ENCODE measurements around the gene KY.

Gene KY

GRCh38 chr3:134642445-134643149, 8.2 kb downstream of the KY start:
- DNase-seq: no peak

GRCh38 chr3:134641671-134642300, 9.0 kb downstream of the KY start:
- no peak for DNase-seq

GRCh38 chr3:134640872-134641470, 9.9 kb downstream of the KY start:
- peak; percentile 41 for DNase-seq

DNA sequence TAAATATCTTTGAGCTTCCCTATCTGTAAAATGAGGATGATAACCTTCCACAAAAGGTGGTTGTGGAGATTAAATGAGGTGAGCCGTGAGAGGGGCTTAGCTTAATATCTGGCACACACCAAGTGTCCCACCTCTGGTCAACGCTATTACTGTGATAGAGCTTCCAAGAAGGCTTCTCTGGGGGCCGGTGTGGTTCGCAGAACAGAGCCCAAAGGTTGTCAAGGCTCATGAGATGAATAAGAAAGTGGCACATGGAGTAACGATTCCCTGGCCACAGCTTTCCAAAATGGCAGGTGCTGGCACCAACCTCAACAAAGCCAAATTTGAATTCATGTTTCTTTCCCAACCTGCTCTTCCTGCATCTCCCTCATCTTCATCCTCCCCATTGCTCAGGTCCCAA, 10.4 kb downstream of the KY start:
- DNase-seq: no peak

GRCh38 chr3:134638385-134639030, 12.3 kb downstream of the KY start:
- no peak for DNase-seq

DNA sequence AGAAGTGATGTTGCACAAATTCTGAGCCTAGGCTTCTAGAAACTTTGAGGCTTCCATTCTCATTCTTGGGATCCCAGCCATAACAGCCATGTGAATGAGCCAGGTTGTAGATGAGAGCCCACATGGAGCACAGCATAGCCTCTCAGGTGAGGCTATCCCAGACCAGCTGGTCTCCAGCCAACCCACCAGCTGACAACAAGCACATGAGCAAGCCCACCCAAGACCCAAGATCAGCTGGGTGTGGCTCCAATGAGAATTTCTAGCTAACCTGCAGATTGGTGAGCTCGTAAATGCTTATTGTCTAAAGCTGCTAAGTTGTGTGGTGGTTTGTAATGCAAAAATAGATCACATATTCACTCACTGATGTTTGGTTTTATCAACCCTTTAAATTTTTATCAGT, 14.4 kb downstream of the KY start:
- DNase-seq: no peak

- DNase-seq: no peak
Observed at GRCh38 chr3:134630506-134630905, 20.3 kb downstream of the KY start.

DNA sequence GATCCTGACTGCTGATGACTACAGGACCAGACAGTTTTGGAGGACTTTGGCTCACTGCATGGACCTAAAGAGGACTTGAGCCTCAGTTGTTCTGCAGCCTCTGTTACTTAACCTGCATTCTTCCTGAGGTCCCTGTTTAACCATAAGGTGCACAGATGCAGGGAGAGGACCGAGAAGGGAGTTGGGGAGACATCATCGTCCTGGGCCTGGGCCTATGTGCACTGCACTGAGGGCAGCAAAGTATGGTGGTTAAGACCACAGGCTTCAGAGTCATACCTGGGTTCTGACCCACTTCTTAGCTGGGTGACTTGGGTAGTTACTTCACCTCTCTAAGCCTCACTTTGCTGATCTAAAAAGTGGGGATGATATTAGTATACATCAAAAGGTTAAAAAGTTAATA, 21.9 kb downstream of the KY start:
- no peak for DNase-seq

- no peak for DNase-seq
Observed at GRCh38 chr3:134627831-134628230, 23.0 kb downstream of the KY start.

GRCh38 chr3:134625885-134626741, 24.7 kb downstream of the KY start:
- DNase-seq: no peak

DNA sequence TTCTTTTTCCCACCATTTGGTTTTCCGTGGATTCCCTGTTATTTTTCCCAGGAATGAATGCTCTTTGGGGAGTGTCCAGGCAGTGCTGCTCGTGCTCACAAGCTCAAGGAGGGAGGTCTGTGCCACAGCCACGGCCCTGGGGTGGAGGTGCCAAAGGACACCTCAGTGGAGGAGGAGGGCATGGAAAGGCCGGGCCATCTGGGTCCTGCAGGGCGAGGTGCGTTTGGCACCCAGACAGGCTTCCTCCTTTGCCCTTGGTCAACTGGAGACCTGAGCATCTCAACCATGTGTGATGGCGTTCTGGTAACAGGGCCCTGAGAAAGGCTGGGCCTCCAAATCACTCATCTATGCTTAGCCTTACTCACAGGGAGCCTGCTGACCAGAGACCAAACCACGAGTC, 25.4 kb downstream of the KY start:
- no peak for DNase-seq

- no peak for DNase-seq
Observed at GRCh38 chr3:134624537-134625287, 26.1 kb downstream of the KY start.

DNA sequence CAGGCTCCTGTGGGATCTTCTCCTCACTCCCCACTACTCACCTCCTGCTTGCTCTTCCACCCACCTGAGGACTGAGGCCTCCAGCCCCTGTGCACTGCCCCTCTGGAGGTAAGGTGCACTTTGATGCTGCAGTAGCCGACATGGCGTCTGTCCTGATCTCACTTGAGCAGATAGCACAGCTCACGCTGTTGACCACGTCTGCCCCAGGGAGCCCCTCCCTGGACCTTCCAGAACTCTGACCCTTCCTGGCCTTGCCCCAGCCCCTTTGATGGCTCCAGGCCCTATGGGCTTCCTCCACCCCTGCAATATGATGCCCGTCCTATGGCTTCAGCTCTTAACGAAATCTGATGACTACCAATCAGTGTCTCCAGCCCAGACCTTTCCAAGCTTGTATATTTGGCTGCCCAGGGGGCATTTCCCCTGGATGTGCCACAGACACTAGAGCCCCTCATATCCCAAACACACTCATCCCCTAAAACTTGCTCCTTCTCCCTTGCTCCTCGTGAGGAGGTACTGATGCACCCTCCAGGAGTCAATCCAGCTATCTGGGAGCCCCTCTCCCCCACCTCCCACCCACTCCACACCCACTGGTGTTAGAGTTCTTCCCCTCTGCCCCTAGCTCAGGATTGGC, 27.1 kb downstream of the KY start:
- no peak for DNase-seq

GRCh38 chr3:134622806-134623365, 27.9 kb downstream of the KY start:
- no peak for DNase-seq

GRCh38 chr3:134621854-134622253, 29.0 kb downstream of the KY start:
- no peak for DNase-seq

DNA sequence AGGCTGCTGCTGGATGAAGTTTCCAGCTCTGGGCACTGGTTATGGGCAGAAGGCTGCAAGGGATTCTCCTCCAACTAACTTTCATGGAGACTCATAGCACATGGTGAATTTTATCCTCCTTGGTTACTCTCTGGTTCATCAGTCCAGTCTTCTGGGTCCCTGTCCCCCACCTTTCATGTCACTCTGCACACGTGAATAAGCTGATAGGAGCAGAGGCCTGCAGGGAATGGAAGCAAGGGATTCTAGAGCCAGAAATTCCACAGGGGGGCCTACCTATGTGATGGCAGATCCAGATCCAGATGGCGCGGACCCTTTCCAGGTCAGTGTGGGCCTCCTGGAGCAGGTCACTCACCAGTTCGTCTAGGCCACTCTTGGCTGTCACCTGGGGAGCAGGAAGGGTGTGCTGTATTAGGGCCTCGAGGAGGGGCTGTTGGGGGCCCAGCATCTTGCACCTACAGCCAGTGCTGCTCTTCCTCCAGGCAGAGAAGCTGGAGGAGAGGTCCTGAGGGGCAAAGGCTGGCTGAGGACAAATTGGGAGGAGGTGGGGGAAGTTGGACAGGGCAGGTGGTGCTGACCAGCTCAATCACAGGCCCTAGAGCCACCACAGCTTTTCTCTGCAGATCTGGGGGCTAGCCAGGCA, 30.2 kb downstream of the KY start:
- DNase-seq: no peak

DNA sequence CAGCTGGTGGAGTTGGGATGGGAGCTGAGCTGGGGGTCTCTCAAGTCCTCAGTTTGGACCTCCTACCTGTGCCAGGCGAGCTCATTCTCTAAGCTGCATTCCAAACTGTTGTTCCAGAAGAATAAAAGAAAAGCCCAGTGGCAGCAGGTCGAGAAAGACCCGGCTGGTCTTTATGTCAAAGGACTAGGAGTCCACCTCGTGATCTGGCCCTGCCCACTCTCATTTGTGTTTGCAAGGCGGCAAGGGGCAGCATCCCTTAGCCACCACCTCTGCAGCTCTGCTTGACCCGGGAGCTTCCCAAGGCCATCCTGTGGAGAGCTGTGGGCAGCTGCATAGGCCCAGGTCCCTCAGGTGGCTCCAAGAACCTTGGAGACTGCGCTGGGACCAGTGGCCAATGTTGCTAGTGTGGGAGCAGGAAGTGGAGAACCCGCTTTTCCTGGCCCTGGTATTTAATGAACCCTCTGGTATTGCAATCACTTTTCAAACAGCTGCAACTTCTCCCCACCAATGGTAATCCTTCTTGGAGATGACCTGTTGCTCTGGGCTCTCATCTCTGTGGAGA, 30.9 kb downstream of the KY start:
- DNase-seq: no peak

DNA sequence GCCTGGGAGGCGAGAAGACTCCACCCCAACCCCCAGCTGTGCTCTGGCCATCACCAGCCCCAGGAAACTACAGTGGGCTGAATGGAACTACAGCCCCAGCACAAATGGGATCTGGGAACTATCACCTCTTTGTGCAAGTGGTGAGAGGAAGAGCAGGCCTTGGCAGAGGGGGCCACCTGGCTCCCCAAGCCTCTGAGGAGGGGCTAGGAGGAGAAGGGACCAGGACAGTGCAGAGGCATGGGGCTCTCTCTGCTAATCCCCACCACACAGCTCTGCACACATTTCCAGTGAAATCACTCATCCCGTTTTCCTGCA, 31.6 kb downstream of the KY start:
- DNase-seq: no peak

GRCh38 chr3:134618478-134619300, 32.1 kb downstream of the KY start:
- DNase-seq: peak; percentile 20
